Epidermal melanocyte (primary cell): ENCODE results near the gene GALNT12.

ENCODE experiments used
- DNase-seq: peaks from one replicate; pipeline ENCODE4 v3.0.0; 2011; ENCODE audit warnings: low spot score; ENCODE audit not compliant: insufficient read length

GALNT12 gene

DNA sequence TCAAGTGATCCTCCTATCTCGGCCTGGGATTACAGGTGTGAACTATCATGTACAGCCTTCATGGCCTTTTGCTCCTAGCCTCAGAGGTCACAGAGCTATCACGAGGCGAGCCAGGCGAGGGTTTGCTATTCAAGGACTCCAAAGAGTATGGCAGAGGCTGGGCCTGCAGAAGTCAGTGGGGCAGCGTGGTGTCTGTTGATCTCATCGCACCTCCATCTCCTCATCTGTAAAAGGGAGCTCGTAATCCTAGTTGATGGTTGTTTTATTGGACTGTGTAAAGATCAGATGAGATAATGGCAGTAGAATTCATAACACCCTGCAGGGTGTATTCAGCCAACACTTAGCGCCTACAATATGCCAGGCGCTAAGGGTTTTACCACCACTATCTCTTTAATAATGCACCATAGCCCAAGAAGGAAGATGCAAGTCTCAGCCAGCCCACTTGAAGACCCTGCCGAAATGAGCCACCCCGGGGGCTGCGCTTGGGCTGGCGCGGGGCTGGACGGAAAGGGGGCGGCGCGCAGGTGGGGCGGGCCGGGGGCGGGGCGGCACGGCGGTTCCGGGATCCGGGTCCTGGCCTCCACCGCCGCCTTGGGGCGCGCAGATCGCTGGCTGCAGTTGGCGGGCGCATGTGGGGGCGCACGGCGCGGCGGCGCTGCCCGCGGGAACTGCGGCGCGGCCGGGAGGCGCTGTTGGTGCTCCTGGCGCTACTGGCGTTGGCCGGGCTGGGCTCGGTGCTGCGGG is at the start of gene GALNT12:
Gene GALNT12 (plus strand): TSS at position 601 of the 744 bp plus-strand sequence. CDS start 29 bp downstream, at position 630.
- DNase-seq: no peak

DNA sequence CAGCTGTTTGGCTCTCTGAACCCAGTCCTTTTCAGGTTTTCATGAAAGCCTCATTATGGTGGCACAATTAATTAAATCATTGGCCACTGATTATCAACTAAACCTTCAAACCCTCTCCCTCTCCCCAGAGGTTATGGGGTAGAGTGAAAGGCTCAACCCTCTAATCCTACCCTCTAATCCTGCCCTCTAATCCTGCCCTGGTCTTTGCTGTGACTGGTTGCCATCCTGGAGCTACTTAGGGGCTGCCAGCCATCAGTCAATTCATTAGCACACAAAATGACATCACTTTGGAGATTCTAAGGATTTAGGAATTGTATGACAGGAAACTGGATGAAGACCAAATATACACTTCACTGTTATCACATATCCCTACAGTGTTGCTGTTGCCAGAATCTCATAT is 47.2 kb upstream of the GALNT12 start:
- DNase-seq: no peak

- no peak for DNase-seq
Measured at GRCh38 chr9:98763986-98764745, 43.3 kb upstream of the GALNT12 start.

- no peak for DNase-seq
Measured at GRCh38 chr9:98765256-98765655, 42.2 kb upstream of the GALNT12 start.

DNA sequence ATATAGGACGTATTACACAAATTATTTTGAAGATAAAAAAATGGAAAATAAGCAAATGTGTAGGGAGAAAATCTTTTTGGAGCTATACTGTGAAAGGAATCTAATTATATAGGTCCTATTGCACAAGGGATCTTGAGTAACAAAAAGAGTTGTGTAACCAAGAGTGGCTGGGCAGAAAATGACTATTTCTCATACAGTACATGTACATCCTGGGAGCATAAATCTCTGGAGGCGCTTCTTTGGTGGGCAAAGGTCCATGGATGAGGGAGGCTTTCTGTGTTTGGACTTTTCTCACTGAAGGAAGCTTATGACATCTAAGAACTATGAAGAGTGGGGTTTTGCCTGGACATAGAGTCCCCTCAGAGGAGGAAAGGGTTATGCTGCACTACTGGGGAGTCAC is 40.9 kb upstream of the GALNT12 start:
- no peak for DNase-seq

DNA sequence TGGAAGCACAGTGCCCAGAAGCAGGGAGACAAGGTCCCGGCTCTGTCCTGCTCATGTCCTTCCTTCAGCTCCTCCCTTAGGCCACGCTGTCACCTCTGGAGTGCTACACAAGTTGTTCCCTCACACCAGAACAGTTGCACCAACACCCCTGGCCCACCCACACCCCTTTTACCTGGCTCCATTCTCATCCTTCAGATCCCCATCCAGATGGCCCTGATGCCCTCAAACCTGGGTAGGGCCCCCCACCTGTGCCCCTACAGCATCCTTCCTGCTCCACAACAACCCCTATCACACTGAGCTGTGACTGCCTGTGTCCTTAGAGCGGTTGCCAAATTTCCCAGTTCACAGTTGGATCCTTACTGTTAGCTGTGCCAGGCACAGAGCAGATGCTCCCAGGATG is 40.3 kb upstream of the GALNT12 start:
- no peak for DNase-seq

- DNase-seq: no peak
Measured at GRCh38 chr9:98767915-98768314, 39.6 kb upstream of the GALNT12 start.

GRCh38 chr9:98768344-98768743 is 39.1 kb upstream of the GALNT12 start:
- DNase-seq: no peak

GRCh38 chr9:98770717-98771116 is 36.8 kb upstream of the GALNT12 start:
- DNase-seq: no peak

DNA sequence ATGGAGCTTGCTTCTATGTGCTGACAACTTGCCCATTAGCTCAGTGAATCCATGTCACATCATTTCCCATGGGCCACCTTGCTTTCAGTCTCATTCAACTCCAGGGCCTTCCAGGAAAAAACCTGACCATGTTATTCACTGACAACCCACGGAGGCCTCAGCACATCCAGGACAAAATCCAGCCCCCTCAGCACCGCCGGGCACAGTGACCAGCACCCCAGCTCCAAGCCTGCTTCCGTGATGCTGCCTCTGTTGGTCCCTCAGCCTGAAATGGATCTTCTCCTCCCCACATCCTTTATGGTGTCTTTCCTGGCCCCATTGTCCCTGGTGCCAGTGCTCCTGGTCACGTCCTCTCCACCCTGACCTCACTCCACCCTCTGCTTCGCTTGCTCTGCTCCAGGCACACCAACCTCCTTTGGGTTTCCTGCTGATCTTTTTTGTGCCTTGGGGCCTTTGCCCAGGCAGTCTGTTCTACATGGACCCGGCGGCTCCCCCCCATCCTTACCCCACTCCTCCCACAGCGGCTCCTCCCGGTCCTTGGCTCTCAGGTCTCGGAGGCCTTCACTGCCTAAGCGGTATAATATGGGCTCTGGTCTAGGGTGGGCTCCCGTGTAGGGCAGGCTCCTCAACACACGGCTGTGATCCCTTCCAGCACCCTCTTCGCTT is 36.1 kb upstream of the GALNT12 start:
- DNase-seq: no peak

- no peak for DNase-seq
Measured at GRCh38 chr9:98772364-98773155, 34.9 kb upstream of the GALNT12 start.

DNA sequence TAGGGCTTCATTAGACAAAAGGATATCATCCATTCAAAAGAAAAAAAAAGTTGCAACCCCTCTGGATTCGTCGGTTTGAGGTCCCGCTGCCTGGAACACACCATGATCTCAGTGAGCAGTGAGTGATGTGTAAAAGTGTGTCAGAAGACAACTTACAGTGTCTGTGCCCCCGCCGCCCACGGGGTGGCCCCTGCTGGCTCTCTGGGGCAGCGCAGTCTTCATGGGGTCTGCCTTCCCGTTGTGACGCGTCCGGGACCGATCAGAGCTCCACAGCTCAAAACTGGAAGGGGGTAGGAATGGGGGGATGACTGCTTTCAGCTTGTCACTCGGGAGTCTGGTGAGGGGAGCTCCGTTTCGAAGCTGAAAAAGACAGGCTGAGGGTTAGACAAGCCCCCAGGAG is 33.7 kb upstream of the GALNT12 start:
- DNase-seq: no peak

- no peak for DNase-seq
Measured at GRCh38 chr9:98774746-98775145, 32.7 kb upstream of the GALNT12 start.

DNA sequence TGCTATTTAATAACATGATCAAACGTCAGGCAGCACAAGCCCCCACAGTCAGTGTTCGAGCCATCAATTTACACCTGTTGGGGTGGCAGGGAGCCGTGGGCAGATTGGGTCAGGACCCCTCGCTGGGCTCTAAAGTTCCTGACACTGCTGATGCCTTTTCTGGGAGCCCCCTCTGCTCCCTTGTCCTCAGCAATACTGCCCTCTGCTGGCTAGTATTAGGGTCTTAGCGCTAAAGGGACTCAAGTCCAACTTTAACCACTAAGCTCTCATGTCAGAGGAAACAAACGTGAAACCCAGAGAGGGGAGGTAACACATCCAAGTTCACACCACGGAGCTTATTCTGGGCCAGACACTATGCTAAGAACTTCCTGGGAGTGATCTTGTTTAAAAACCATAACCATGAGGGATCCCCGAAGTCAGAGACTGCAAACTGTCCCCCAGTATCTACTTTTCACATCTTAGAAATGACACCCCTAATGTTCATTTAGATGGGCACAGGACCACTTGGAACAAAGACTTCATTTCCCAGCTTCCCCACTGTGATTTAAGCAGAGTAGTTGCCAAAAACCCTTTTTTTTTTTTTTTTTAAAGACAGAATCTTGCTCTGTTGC is 31.5 kb upstream of the GALNT12 start:
- peak; percentile 77 for DNase-seq

DNA sequence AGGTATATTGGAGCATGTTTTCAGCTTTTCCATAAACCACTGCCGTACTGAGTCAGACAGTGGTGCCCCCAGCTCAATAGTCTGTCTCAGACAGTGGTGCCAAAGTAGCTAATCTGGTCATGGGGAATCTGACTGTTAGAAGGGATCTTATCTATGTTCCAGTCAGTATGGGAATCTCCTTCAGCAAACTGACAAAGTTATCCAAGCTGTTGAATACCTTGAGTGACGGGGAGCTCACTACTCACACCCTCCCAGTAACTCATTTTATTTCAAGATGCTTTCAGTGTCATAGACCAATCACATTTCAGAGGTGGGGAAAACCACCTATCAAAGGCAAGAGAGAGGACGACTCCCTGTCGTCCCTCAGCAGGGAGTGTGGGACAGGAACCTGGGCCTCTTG is 29.9 kb upstream of the GALNT12 start:
- no peak for DNase-seq

GRCh38 chr9:98778251-98778650 is 29.2 kb upstream of the GALNT12 start:
- no peak for DNase-seq

DNA sequence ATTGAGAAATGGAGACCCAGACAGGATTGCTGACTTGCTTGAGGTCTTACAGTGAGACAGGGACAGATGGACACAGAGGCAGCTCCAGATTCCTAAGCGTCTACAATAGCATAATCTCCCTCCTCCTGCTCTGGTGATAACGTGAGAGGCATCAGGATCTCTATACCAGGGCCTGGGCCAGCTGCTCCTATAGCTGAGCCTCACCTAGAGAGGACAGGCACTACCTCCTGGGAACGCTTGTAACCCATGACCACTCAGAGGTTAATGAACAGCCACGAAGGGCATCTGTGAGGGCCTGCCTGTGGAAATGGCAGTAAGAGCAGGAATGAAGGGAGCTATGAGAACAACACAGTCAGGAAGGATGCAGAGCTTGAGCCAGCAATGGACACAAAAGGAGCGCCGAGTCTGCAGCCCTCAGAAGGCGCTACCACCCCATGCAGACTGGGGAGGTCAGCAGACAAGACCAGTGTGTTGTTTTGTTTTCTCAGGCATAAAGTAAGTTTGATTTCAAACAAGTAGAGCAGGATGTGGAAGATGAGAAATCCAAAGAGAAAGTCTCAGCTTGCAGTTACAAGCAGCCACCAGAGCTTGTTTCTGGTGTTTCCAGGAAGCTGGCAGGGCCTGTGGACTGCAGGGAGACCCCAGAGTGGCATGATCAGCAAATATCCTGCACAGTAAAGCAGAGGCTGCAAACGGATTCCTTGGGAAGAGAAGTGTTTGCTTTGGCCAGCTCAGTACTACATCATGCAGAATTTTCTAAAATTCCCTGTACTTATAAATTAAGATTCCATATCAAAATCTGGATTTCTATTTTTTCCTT is 28.5 kb upstream of the GALNT12 start:
- DNase-seq: no peak

- DNase-seq: no peak
Measured at GRCh38 chr9:98780059-98780749, 27.3 kb upstream of the GALNT12 start.

- DNase-seq: no peak
Measured at GRCh38 chr9:98781588-98782383, 25.7 kb upstream of the GALNT12 start.
